HEK293 (cell line): Measurements from ENCODE around the gene GMEB1.

Experiments
- CTCF ChIP-seq: fragments of 450-650 bp; formaldehyde crosslinking; IDR thresholded peaks from 2 replicates; pipeline ENCODE4 v1.5.1; 2016; ENCODE audit warnings: missing biosample characterization, missing genetic modification characterization
- KLF9 ChIP-seq: fragments of 450-650 bp; formaldehyde crosslinking; IDR thresholded peaks from 2 replicates; pipeline ENCODE4 v1.5.1; 2016; ENCODE audit warnings: missing biosample characterization, missing genetic modification characterization, low read depth
- PRDM1 ChIP-seq: fragments of 450-650 bp; formaldehyde crosslinking; IDR thresholded peaks from 2 replicates; pipeline ENCODE4; 2016; ENCODE audit warnings: missing biosample characterization, missing genetic modification characterization
- TRIM28 ChIP-seq: IDR thresholded peaks from 2 replicates; pipeline ENCODE4 v1.6.1; 2011; ENCODE audit warnings: low read length, control low read depth, borderline replicate concordance
- TSHZ1 ChIP-seq: fragments of 450-650 bp; formaldehyde crosslinking; IDR thresholded peaks from 2 replicates; pipeline ENCODE4 v1.5.1; 2016; ENCODE audit warnings: missing biosample characterization, missing genetic modification characterization, borderline replicate concordance
- YY1 ChIP-seq: fragments of 450-650 bp; formaldehyde crosslinking; IDR thresholded peaks from 2 replicates; pipeline ENCODE4 v1.5.1; 2018; ENCODE audit warnings: missing biosample characterization, missing genetic modification characterization
- ZNF174 ChIP-seq: fragments of 450-650 bp; formaldehyde crosslinking; IDR thresholded peaks from 2 replicates; pipeline ENCODE4 v1.5.0; 2017; ENCODE audit warnings: missing biosample characterization, mild to moderate bottlenecking, missing genetic modification characterization
- ZNF19 ChIP-seq: fragments of 450-650 bp; formaldehyde crosslinking; IDR thresholded peaks from 2 replicates; pipeline ENCODE4; 2016; ENCODE audit warnings: missing biosample characterization, missing genetic modification characterization, low read depth
- ZNF24 ChIP-seq: fragments of 450-650 bp; formaldehyde crosslinking; IDR thresholded peaks from 2 replicates; pipeline ENCODE4 v1.5.1; 2016; ENCODE audit warnings: missing biosample characterization, missing genetic modification characterization
- ZNF398 ChIP-seq: fragments of 450-650 bp; formaldehyde crosslinking; IDR thresholded peaks from 2 replicates; pipeline ENCODE4 v1.5.1; 2017; ENCODE audit warnings: missing biosample characterization, missing genetic modification characterization
- ZNF416 ChIP-seq: fragments of 450-650 bp; formaldehyde crosslinking; IDR thresholded peaks from 2 replicates; pipeline ENCODE4 v1.5.1; 2016; ENCODE audit warnings: missing biosample characterization, missing genetic modification characterization
- ZNF433 ChIP-seq: fragments of 450-650 bp; formaldehyde crosslinking; IDR thresholded peaks from 2 replicates; pipeline ENCODE4 v1.5.1; 2016; ENCODE audit warnings: missing biosample characterization, missing genetic modification characterization, low read depth
- ZSCAN16 ChIP-seq: fragments of 450-650 bp; formaldehyde crosslinking; IDR thresholded peaks from 2 replicates; pipeline ENCODE4 v1.5.1; 2016; ENCODE audit warnings: missing biosample characterization, missing genetic modification characterization
- TF ChIP-seq, protein P1 (sequence below): fragments of 450-650 bp; formaldehyde crosslinking; IDR thresholded peaks from 2 replicates; pipeline ENCODE4 v1.5.1; 2016; ENCODE audit warnings: missing biosample characterization, missing genetic modification characterization, low read depth

DNA sequence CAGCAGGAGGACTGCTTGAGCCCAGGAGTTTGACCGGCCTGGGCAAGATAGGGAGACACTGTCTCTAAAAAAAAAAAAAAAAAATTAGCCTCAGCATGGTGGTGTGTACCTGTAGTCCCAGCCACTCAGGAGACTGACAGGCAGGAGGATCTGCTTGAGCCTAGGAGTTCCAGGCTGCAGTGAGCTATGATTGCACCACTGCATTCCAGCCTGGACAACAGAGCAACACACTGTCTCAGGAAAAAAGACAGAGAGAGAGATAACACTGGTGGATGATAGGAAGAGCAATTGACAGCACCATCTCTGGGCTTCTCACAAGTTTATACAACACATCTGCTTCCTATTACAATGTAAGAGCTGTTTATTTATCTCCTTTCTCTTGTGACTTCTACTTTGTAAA, 22.5 kb upstream of the GMEB1 start:
- no peak for TF ChIP-seq ZSCAN16 (tag by site-specific recombination)
- TF ChIP-seq ZNF433 = no peak
- no peak for TF ChIP-seq CTCF (tag by site-specific recombination)
- TF ChIP-seq ZNF416 (tag by site-specific recombination) = no peak
- TF ChIP-seq KLF9 (tag by site-specific recombination) = no peak
- no peak for TF ChIP-seq ZNF24
- no peak for TF ChIP-seq ZNF19
- no peak for TF ChIP-seq PRDM1 (tag by site-specific recombination)
- no peak for TF ChIP-seq TSHZ1 (tag by site-specific recombination)
- no peak for TF ChIP-seq YY1 (tag by site-specific recombination)
- no peak for TF ChIP-seq ZNF398 (tag by site-specific recombination)
- TF ChIP-seq, protein P1, sequence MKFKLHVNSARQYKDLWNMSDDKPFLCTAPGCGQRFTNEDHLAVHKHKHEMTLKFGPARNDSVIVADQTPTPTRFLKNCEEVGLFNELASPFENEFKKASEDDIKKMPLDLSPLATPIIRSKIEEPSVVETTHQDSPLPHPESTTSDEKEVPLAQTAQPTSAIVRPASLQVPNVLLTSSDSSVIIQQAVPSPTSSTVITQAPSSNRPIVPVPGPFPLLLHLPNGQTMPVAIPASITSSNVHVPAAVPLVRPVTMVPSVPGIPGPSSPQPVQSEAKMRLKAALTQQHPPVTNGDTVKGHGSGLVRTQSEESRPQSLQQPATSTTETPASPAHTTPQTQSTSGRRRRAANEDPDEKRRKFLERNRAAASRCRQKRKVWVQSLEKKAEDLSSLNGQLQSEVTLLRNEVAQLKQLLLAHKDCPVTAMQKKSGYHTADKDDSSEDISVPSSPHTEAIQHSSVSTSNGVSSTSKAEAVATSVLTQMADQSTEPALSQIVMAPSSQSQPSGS (tag by site-specific recombination) = no peak
- TF ChIP-seq ZNF174 = no peak
- no peak for TF ChIP-seq TRIM28
